ENCODE results near the gene MICAL2. TPM values are rescaled to one million over a fixed set of nuclear protein-coding genes. Genes with fewer than 3 reads are reported as not detected.

Gene MICAL2
- total and polyA plus RNA-seq, 2 of the 13 experiments (the other 11 are each of a cell fraction or from before 2014, with no cell fraction given) = 0.78 to 1.1 TPM

GRCh38 chr11:12160231-12160630, 49.8 kb downstream of the MICAL2 start (continued):
- TF ChIP-seq CSRNP1 (CRISPR knock-in tag; IDR thresholded peaks at IDR 0.05) = no peak
- no peak for TF ChIP-seq NFIB (CRISPR knock-in tag; IDR thresholded peaks at IDR 0.05; ENCODE audit: borderline replicate concordance)
- no peak for TF ChIP-seq CCDC6 (CRISPR knock-in tag; IDR thresholded peaks at IDR 0.05)
- TF ChIP-seq ATF7 (IDR thresholded peaks at IDR 0.05) = no peak
- TF ChIP-seq ATF7 (CRISPR knock-in tag; IDR thresholded peaks at IDR 0.05) = no peak
- TF ChIP-seq SP2 (CRISPR knock-in tag; IDR thresholded peaks at IDR 0.05) = no peak
- TF ChIP-seq ZFP36L2 (CRISPR knock-in tag; IDR thresholded peaks at IDR 0.05) = no peak

- intact Hi-C loops (cut with micrococcal nuclease; ENCODE audit: unreplicated experiment) (loop anchor here (10.0 kb wide), 1 partner anchor 74 kb away; no protein-coding TSS in a partner anchor), in situ Hi-C loops (cut with HindIII; ENCODE audit: extremely low pct_ligation_motif_present, low pct_unique_long_range_greater_than_20kb) (no loop called here)
- ChIA-PET CTCF (ENCODE audit: low intra/inter-chr PET ratio, low total read pairs) (no interaction called here), POLR2A (no interaction called here)
- Histone ChIP-seq H3K4me3 (replicated peaks in 1 of 3; ENCODE audit: insufficient read depth in 1 of 3, low read depth in 2 of 3, low read length in 3 of 3) (no peak overlapping the region), H3K36me3 (replicated peaks in 1 of 2; ENCODE audit: control insufficient read depth in 1 of 2, insufficient read depth in 2 of 2, low read length in 2 of 2) (no peaks in the 10 kb centered on the region), H3K27ac (ENCODE audit: extremely low read length, insufficient read depth, low read length) (no peak overlapping the region), H2AFZ (ENCODE audit: low read length) (no peak overlapping the region), H3K27me3 (ENCODE audit: control insufficient read depth in 1 of 2, insufficient read depth in 2 of 2, low read length in 2 of 2) (no peaks in the 10 kb centered on the region), H3K4me1 (ENCODE audit: insufficient read depth, low read length) (peaks cover 15% of the 10 kb centered on the region), H3K79me2 (ENCODE audit: insufficient read depth, low read length) (no peaks in the 10 kb centered on the region), H3K9ac (ENCODE audit: insufficient read depth, low read depth, low read length) (no peak overlapping the region), H3K4me2 (ENCODE audit: low read depth, low read length) (no peak overlapping the region), H4K20me1 (ENCODE audit: insufficient read depth, low read length) (no peaks in the 10 kb centered on the region), H3K9me3 (ENCODE audit: low read length) (no peaks in the 10 kb centered on the region)
- ATAC-seq (no peak), DNase-seq (ENCODE audit: low spot score) (no peak), FAIRE-seq (no peak)
- no TSS peak for BruUV-seq (replicated peaks)
- 73% methylated on average over 12 of the region's 12 CpGs for WGBS (ENCODE audit: low lambda C conversion rate)
- TF ChIP-seq SOX13 (IDR thresholded peaks at IDR 0.05) (no peak), SOX13 (CRISPR knock-in tag; conservative IDR thresholded peaks at IDR 0.05 in 1 of 2, IDR thresholded peaks at IDR 0.05 in 1 of 2) (no peak), ZNF629 (CRISPR knock-in tag; conservative IDR thresholded peaks at IDR 0.05) (no peak), TRIM24 (CRISPR knock-in tag; IDR thresholded peaks at IDR 0.05) (no peak), ZNF766 (CRISPR knock-in tag; IDR thresholded peaks at IDR 0.05; ENCODE audit: borderline replicate concordance) (no peak), ZNF577 (CRISPR knock-in tag; IDR thresholded peaks at IDR 0.05; ENCODE audit: borderline replicate concordance, low read depth) (no peak), ZNF24 (IDR thresholded peaks at IDR 0.05) (no peak), REPIN1 (CRISPR knock-in tag; IDR thresholded peaks at IDR 0.05; ENCODE audit: borderline replicate concordance, low read depth) (no peak)
Measured at GRCh38 chr11:12160680-12161079, 50.3 kb downstream of the MICAL2 start.
